SHP77 treated with DMSO at 0.1 percent for 48 hours (cell line): ENCODE results near the gene SMIM9.

Experiments
- DNase-seq: peaks from one replicate; lab custom pipeline; 2025; lab: John Stamatoyannopoulos, UW

Gene SMIM9

GRCh38 chrX:154815274-154815818, 19.1 kb downstream of the SMIM9 start:
- DNase-seq: no peak

DNA sequence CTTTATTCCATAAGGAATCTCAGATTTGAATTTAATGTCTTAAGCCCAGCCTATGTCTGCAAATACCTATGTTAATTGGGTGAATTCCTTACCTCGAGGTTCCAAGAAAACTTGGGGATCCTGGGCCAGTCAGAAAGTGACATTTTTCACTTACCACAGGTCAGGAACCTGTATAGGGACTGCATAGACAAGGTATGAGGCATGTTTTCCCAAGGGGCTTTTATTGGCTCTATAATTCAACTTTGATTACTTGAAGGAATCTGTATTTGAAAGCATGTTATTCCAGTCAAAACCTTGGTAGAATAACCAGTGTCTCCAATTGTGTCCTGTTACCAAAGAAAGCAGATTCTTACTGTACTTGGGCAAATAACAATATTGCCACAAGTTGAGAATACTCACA, 20.7 kb downstream of the SMIM9 start:
- no peak for DNase-seq

- no peak for DNase-seq
These were observed 21.9 kb downstream of the SMIM9 start for GRCh38 chrX:154812341-154813101.

- no peak for DNase-seq
These were observed 24.4 kb downstream of the SMIM9 start for GRCh38 chrX:154809939-154810665.

DNA sequence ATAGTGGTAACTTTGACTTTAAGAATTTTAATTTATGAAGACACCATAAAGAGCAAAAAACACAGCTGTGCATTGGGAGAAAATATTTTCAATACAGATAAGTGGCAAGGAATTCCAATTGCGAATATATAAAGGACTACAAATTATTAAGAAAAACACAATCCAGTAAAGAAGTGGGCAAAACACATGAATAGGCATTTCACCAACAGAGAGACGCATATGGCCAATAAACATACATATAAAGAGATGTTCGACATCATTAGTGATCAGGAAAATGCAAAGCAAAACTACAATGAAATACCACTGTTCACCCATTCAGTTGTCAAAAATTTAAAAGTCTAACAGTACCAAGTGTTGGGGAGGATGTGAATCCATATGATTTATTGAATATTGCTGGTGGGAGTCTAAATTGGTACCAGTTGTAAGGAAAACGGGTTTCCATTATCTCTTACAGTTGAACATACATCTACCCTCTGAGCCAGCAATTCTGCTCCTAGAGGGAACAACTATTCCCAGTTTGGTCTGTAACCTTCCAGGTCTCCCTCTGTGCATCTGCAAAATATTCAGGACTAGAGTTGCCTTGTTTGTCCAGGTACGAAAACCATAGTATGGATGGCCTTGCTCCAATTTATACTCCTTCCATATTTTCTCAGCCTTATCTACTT, 27.5 kb downstream of the SMIM9 start:
- no peak for DNase-seq

DNA sequence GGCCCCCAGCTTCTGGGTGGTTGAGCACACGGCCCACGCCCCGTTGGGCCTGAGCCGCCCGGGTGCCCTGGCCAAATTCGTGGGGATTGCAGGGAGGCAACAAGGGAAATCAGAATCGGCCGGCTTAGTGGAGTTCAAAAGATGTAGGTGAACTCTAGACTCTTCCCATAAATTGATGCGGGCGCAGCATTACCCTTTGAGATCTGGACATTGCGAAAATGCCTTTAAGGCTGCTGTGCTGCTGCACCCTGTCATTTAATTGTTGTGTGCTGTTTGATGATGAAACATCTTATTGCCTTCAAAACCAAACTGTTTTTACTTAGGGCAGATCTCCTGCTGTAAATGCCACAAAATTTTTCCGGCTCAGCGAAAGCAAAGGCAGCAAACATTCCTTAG, 28.8 kb downstream of the SMIM9 start:
- no peak for DNase-seq

DNA sequence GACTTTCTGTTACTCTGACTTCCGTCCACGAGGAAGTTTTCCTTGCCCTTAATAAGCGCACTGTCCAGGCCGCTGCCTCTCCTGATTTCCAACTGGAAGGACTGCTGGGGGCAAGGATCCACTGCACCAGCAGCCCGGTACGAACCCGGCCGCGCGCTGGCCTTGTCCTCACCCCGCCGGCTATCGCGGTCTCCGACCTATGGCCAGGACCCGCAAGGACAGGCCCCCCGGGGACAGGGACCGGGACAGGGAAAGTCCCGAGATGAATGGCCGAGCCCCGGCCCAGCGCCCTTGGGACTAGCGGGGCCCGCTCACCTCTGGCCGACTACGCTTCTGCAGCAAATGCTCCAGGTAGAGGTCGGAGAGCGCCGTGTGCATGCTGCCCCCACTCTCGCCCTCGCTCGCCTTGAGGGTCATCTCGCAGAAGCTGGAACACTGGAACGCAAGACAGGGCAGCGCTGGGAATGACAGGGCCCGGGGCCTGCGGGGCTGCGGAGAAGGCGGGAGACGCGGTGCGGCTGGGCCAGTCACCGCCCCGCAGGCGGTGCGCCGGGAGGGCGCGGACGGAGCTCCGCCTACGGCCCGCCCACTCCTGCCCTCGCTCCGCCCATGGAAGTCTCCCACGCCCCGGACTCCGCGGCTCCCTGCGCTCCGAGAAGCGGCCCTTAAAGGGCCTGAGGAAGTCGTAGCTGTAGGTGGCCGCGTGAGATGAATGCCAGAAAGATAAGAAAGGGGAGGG, 29.3 kb downstream of the SMIM9 start, which contains the start of gene MPP1:
TSS of gene MPP1 (minus strand) at position 529 of the 739 bp plus-strand sequence. CDS start at position 417, 112 bp downstream.
- no peak for DNase-seq

GRCh38 chrX:154804261-154804956, 30.1 kb downstream of the SMIM9 start:
- DNase-seq: no peak

- no peak for DNase-seq
These were observed 31.5 kb downstream of the SMIM9 start for GRCh38 chrX:154802947-154803346.

GRCh38 chrX:154800478-154801210, 33.8 kb downstream of the SMIM9 start:
- no peak for DNase-seq

DNA sequence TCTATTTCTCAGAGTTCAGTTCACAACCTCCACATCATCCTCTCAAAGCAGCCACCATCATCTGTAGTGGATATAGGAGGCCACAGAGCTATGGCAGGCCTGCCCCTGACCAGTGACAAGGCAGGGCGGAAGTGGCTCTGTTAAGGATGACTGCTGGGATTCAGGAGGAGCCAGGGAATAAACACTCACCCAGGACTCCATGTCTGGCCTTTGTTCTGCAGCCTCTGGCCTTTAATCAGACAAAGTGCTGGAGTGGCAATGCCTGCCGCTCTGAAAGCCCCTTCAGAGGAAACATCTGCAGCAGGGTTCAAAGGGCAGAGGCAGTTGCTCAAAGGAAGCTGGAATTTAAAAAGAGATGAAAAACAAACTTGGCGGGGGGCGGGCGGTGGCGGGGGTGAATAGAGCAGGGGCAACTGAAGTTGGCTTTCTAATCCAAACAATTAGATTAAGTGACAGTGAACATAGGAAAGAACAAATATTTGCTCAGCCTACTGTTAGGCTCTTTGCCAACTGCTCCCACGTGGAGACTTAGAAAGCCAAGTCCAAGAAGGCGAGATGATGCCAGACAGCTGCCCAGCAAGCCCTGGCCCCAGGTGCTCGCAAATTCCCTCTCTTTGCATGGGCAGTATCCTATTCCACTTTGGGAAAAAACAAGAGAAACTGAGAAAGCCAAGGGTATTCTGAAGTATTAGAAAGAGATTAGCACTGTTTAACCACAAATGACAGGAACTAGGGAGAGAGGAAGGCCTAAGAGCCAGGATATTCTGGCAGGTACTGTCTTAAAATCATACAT, 34.7 kb downstream of the SMIM9 start:
- DNase-seq: peak; percentile 93

DNA sequence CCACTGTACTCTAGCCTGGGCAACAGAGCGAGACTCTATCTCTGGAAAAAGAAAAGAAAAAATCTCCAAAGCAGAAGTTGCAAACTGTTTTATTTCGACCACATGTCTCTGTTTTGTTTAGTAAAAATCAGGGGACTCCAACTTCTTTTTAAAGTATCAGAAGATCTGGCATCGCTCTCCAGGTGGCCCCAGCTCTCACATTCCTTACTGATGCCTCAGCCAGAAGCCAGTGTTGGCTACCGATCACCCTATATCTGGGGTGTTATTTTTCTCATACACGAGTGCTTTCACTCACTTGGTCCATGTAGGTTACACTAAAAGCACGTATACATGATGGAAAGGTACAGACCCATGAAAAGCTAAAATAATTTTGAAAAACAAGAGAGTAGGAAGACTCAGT, 37.5 kb downstream of the SMIM9 start:
- DNase-seq: no peak

- no peak for DNase-seq
These were observed 39.4 kb downstream of the SMIM9 start for GRCh38 chrX:154795016-154795415.

GRCh38 chrX:154793084-154793795, 41.2 kb downstream of the SMIM9 start:
- no peak for DNase-seq

GRCh38 chrX:154791939-154792338, 42.5 kb downstream of the SMIM9 start:
- no peak for DNase-seq

- DNase-seq: no peak
These were observed 43.0 kb downstream of the SMIM9 start for GRCh38 chrX:154791467-154791866.

DNA sequence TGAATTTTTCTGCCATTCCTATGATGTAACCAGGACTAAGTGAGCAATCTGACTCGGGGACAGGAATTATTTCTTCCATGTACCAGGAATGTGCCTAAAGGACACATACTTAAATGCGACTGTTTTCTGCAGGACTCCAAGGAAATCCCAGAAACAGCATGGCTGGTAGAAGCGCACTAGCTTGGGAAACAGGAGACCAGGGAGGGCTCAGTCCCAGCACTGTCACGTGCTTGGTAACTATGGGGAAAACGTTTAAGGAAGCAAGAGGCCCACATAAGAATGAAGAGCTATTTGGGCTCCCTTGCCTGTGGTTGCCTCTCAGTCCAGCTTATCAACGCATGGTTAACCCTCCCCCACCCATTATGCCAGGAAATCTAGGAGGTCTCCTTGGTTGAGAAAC, 48.7 kb downstream of the SMIM9 start:
- no peak for DNase-seq

DNA sequence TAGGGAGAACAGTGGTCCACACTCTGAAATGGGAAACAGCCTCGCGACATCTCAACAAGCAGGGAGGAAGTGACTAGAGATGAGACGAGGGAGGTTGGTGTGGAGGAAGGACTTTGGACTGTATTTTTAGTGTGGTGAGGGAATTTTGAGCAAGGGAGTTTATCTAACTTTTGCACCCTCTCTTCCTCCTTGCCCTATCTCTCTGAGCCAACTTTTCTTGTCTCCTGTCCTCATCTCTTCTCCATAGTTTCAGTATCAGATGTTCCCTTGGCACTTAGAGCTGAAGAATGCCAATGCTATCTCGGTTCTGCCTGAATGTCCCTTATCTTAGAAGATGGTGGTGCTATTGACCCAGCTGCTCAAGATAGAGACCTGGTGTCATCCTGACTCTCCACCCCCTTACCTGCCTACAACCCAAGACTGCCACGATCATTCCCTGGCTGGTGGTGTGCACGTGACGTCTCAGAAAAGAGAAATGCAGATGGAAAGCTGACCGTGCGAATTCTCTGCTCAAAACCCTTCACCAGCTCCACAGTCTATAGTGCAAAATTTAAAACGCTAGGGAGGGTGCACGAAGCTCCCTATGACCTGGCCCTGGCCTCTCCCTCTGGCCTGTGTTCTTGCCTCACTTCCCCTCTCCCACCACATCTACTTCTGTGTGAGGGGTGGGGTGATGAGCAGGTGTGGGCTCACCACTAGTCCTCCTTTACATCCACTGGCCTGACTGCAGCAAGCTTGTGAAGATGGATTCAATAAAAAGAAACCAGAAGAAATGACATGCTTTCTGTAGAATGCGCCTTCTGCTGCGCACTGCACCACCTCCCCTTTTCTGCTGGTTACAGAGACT, 50.1 kb downstream of the SMIM9 start:
- no peak for DNase-seq
